Natural killer cell (primary cell): Measurements from ENCODE around the gene FAM9C. TPM values are rescaled to one million over a fixed set of nuclear protein-coding genes. Genes with fewer than 3 reads are reported as not detected.

Source experiments
- ATAC-seq, 3 donors: fragments of 150-1000 bp in 2 of 3; fragments of 200-7000 bp in 1 of 3; cut with Tn5 transposase; 1 replicate in 1 of 3; 2 replicates in 2 of 3; pipeline ENCODE4 v1.10.0; 2021; ENCODE audit warnings: mild to moderate bottlenecking in 2 of 3, moderate library complexity in 2 of 3
- DNase-seq, 2 donors: peaks; one replicate each; pipeline versions ENCODE4 v3.0.0 to v3.0.0-alpha.2; 2013 to 2021; ENCODE audit warnings: mixed read lengths in 1 of 2
- H3K27ac ChIP-seq: one replicate; pipeline ENCODE4 v1.5.1; 2013; ENCODE audit warnings: mild to moderate bottlenecking, low read length
- H3K27me3 ChIP-seq: one replicate; pipeline ENCODE4 v1.6.1; 2013; ENCODE audit warnings: low read length; ENCODE audit not compliant: control insufficient read depth, insufficient read depth
- H3K36me3 ChIP-seq: one replicate; pipeline ENCODE4 v1.6.1; 2013; ENCODE audit warnings: low read length; ENCODE audit not compliant: control insufficient read depth, insufficient read depth
- H3K4me1 ChIP-seq: one replicate; pipeline ENCODE4 v1.6.1; 2013; ENCODE audit warnings: low read length; ENCODE audit not compliant: control insufficient read depth, insufficient read depth
- H3K4me3 ChIP-seq: one replicate; pipeline ENCODE4 v1.5.1; 2013; ENCODE audit warnings: low read length
- H3K9me3 ChIP-seq: one replicate; pipeline ENCODE4 v1.6.1; 2013; ENCODE audit warnings: low read length; ENCODE audit not compliant: control insufficient read depth, insufficient read depth
- H3K27ac Mint-ChIP-seq, 2 donors: one replicate each; pipeline ENCODE4 v1.8.0; 2022; ENCODE audit warnings: mild to moderate bottlenecking in 2 of 2, mixed read lengths in 2 of 2, moderate library complexity in 1 of 2
- H3K27me3 Mint-ChIP-seq, 2 donors: one replicate each; pipeline ENCODE4 v1.8.0; 2022; ENCODE audit warnings: low read depth in 2 of 2, mixed read lengths in 2 of 2
- H3K36me3 Mint-ChIP-seq: one replicate; pipeline ENCODE4 v1.8.0; 2022; ENCODE audit warnings: mixed read lengths
- H3K4me1 Mint-ChIP-seq, 2 donors: one replicate each; pipeline ENCODE4 v1.8.0; 2022; ENCODE audit warnings: mixed read lengths in 2 of 2
- H3K4me3 Mint-ChIP-seq: one replicate; pipeline ENCODE4 v1.8.0; 2022; ENCODE audit warnings: mild to moderate bottlenecking, moderate library complexity, mixed read lengths
- H3K9me3 Mint-ChIP-seq, 2 donors: one replicate each; pipeline ENCODE4 v1.8.0; 2022; ENCODE audit warnings: mixed read lengths in 2 of 2
- WGBS: methylation state at CpG from one replicate; pipeline ENCODE4 v1.1.7; 2013; ENCODE audit warnings: missing lambda C conversion rate; ENCODE audit not compliant: insufficient coverage; 5-methylcytosine and 5-hydroxymethylcytosine counted together
- intact Hi-C: fragments of 100-400 bp; cut with micrococcal nuclease; formaldehyde crosslinking; loops from one replicate; pipeline ENCODE4 v1.14.2; 2022
- total RNA-seq, 4 donors: library from RNA; stranded (reverse); fragments of 120-200 nt in 1 of 4; gene quantifications; one replicate each; pipeline versions ENCODE4 v1.2.3 to v1.2.4, GENCODE V29; 2013 to 2022
- TF ChIP-seq, protein P1 (sequence below): fragments of 200-600 bp; IDR thresholded peaks from one replicate; pipeline ENCODE4 v1.8.0; 2022; ENCODE audit warnings: antibody characterized with exemption

FAM9C gene
- total RNA-seq, 3 donors from 2014 or later (not counting 1 experiment from before 2014, with no cell fraction given) = not detected

DNA sequence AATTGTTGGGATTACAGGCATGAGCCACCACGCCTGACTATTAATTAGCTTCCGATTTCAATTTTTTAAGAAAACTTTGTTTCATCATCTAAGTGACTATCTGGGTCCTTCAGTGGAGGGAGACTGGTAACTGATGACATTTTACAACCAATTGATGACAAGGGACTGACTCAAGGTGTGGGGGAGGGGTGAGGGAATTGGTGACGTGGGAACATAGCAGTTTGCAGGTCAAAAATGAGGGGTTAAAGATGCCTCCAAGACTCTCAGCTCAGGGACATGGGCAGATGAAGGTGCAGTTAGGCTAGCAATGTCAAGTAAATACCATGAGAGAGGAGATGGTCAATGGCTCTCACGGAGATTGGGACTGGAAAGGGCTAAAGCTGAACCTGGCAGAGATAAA, 5.7 kb upstream of the FAM9C start:
- peak overlapping the region; percentile 81 to 83 for H3K27ac Mint-ChIP-seq
- H3K27ac ChIP-seq = peak overlapping the region; percentile 5
- peak overlapping the region; percentile 41 for H3K4me3 Mint-ChIP-seq
- TF ChIP-seq, protein P1, sequence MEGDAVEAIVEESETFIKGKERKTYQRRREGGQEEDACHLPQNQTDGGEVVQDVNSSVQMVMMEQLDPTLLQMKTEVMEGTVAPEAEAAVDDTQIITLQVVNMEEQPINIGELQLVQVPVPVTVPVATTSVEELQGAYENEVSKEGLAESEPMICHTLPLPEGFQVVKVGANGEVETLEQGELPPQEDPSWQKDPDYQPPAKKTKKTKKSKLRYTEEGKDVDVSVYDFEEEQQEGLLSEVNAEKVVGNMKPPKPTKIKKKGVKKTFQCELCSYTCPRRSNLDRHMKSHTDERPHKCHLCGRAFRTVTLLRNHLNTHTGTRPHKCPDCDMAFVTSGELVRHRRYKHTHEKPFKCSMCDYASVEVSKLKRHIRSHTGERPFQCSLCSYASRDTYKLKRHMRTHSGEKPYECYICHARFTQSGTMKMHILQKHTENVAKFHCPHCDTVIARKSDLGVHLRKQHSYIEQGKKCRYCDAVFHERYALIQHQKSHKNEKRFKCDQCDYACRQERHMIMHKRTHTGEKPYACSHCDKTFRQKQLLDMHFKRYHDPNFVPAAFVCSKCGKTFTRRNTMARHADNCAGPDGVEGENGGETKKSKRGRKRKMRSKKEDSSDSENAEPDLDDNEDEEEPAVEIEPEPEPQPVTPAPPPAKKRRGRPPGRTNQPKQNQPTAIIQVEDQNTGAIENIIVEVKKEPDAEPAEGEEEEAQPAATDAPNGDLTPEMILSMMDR = no peak
- intact Hi-C loops = loop anchor here (5.0 kb wide), 1 partner anchor 37 kb away; no protein-coding TSS in a partner anchor
- H3K9me3 ChIP-seq = no peaks in the 10 kb centered on the region
- H3K27me3 ChIP-seq = no peaks in the 10 kb centered on the region
- peaks cover 43% of the 10 kb centered on the region for H3K4me1 ChIP-seq
- H3K4me3 ChIP-seq = no peak overlapping the region
- peaks cover 44 to 55% of the 10 kb centered on the region in 2 donors for H3K4me1 Mint-ChIP-seq
- no peaks in the 10 kb centered on the region for H3K36me3 ChIP-seq
- H3K9me3 Mint-ChIP-seq = no peaks in the 10 kb centered on the region
- DNase-seq = no peak
- no peaks in the 10 kb centered on the region for H3K36me3 Mint-ChIP-seq
- 100% methylated on average over 4 of the region's 4 CpGs for WGBS
- peaks cover 0 to 6% of the 10 kb centered on the region in 2 donors for H3K27me3 Mint-ChIP-seq
- no peak for ATAC-seq

DNA sequence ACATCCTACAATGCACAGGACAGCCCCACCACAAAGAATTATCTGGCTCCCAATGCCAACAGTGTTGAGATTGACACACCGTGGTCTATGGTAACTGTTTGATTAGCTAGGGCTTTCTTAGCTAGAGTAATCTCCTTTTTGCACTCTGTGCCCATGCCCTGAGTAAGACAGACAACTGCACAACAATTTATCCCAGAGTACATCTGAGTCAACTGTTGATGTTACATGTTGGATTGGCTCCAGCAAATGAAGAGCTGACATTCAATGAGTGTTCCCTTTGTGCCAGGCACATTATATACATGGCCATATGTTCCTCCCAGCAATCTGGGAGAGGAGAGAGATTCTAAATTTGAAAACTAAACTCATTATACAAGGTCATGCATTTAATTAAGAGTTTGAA, 3.9 kb upstream of the FAM9C start:
- H3K27ac ChIP-seq = no peak overlapping the region
- no peak for ATAC-seq

DNA sequence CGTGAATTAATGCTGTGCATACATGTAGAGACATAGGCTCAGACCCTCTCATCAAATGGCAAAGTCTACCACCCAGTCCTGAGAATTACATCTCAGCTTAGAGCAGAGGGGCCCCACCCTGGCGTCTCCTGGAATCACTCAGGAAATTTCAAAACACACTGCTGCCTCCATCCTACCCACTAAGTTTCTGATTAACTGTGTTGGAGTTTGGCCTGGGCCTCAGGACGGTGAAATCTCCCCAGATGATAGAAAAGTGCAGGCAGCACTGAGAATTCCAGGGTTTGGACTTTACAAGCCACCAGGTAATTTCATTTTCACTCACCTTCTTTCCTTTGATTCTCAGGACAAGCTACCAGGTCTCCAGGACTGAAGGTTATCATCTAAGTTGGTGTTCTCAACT, 3.3 kb upstream of the FAM9C start:
- TF ChIP-seq, protein P1 = no peak
- Histone ChIP-seq H3K27me3 (no peaks in the 10 kb centered on the region), H3K9me3 (no peaks in the 10 kb centered on the region), H3K27ac (no peak overlapping the region), H3K36me3 (no peaks in the 10 kb centered on the region), H3K4me3 (no peak overlapping the region), H3K4me1 (peaks cover 34% of the 10 kb centered on the region)
- no peak for DNase-seq
- H3K27ac Mint-ChIP-seq = peak overlapping the region; percentile 65 to 69
- intact Hi-C loops = no loop called here
- peaks cover 44 to 55% of the 10 kb centered on the region in 2 donors for H3K4me1 Mint-ChIP-seq
- WGBS = 100% methylated on average over 2 of the region's 3 CpGs
- H3K27me3 Mint-ChIP-seq = peaks cover 0 to 6% of the 10 kb centered on the region in 2 donors
- no peak overlapping the region for H3K4me3 Mint-ChIP-seq
- H3K36me3 Mint-ChIP-seq = no peaks in the 10 kb centered on the region
- no peaks in the 10 kb centered on the region for H3K9me3 Mint-ChIP-seq
- ATAC-seq = no peak

More for the DNA sequence above, 3.9 kb upstream of the FAM9C start:
- Histone ChIP-seq H3K9me3 (no peaks in the 10 kb centered on the region), H3K4me1 (peaks cover 39% of the 10 kb centered on the region), H3K36me3 (no peaks in the 10 kb centered on the region), H3K4me3 (no peak overlapping the region), H3K27me3 (no peaks in the 10 kb centered on the region)
- Mint-ChIP-seq H3K4me1 (peaks cover 44 to 55% of the 10 kb centered on the region in 2 donors), H3K27ac (no peak overlapping the region), H3K4me3 (no peak overlapping the region), H3K9me3 (no peaks in the 10 kb centered on the region), H3K36me3 (no peaks in the 10 kb centered on the region), H3K27me3 (peaks cover 0 to 6% of the 10 kb centered on the region in 2 donors)
- intact Hi-C loops = no loop called here
- TF ChIP-seq, protein P1 = no peak
- WGBS = no CpG with 5 or more reads among the region's 1 CpG
- no peak for DNase-seq
